ENCODE results near the gene ZNF74. TPM values are rescaled to one million over a fixed set of nuclear protein-coding genes. Genes with fewer than 3 reads are reported as not detected.

The ZNF74 gene
- total and polyA plus RNA-seq, 5 experiments from 2014 or later: 6.7 to 14.5 (median 10.7) TPM

DNA sequence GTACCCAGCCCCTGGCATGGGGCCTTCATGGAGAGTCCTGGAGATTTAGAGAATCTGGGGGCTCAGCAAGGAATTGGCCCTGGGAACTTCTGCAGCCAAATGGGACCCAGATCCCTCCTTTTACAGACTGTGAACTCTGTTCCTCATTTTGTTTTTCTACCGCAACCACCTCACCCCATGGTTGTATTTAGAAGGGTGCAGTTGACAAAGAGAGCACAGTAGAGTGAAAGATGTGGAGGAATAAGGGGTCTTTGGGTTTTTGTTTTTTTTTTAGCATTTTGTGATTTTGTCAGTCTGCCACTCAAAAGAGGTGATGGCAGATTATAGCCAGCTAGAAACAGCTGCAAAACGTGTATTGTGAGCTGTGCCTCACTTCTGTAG is 1.9 kb downstream of the ZNF74 start:
- peaks cover 24 to 52% (median 50%) of the 10 kb centered on the region in 4 donors for H3K4me1 Mint-ChIP-seq
- H3K27me3 Mint-ChIP-seq: no peaks in the 10 kb centered on the region
- peak overlapping the region; percentile 82 to 93 (median 91) for H3K4me3 Mint-ChIP-seq
- no peak for ATAC-seq
- POLR2A ChIA-PET: interaction anchor here (3.5 kb wide), 1 partner anchor 68 kb away, joined by 15 read pairs; no protein-coding TSS in a partner anchor
- H3K27ac Mint-ChIP-seq: peak overlapping the region in 5 of 10 donors; percentile 3 to 67 (median 41)
- DNase-seq: no peak
- H3K36me3 Mint-ChIP-seq: peaks cover 0 to 10% (median 6%) of the 10 kb centered on the region in 3 donors
- no peaks in the 10 kb centered on the region for H3K9me3 Mint-ChIP-seq

DNA sequence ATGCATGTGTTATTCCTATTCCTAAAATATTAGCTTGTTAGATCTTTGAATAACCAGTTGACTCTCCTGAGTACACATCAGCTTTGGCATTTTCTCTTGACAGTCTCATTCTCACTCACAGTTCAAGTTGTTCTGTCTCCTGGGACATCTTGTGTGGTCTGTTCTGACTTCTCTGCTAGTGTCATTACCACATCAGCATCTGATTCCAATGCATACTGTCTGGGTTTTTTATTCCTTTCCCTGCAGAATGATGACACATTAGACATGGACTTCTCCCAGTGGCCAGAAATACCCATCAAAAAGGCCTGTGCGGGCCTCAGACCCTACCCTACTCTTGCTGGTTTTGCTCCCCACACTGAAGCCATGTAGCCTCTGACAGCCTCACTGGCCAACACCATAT is 2.7 kb downstream of the ZNF74 start:
- ATAC-seq (no peak), DNase-seq (no peak)
- Mint-ChIP-seq H3K27me3 (no peaks in the 10 kb centered on the region), H3K4me3 (peak overlapping the region in 8 of 10 donors; percentile 7 to 93 (median 62)), H3K4me1 (peaks cover 24 to 52% (median 50%) of the 10 kb centered on the region in 4 donors), H3K9me3 (no peaks in the 10 kb centered on the region), H3K36me3 (peaks cover 0 to 10% (median 6%) of the 10 kb centered on the region in 3 donors), H3K27ac (peak overlapping the region in 4 of 10 donors; percentile 23 to 48 (median 28))
- POLR2A ChIA-PET: interaction anchor here (0.8 kb wide), 1 partner anchor 77 kb away, joined by 4 read pairs; the partner anchor contains the start of gene DGCR6L

DNA sequence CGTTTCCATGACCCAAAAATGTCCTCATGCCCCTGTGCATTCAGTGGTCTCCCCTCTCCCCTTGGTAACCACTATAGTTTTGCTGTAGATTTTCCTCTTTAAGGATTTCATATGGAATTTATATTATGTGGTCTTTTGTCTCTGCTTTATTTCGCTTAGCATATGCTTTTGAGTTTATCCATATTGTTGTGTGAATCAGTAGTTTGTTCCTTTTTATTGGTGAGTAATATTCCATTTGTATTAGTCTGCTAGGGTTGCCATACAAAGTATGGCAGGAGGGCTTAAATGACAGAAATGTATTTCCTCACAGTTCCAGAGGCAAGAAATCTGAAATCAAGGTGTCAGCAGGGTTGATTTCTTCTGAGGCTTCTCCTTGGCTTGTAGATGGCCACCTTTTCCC is 3.5 kb downstream of the ZNF74 start:
- no peak for DNase-seq
- Mint-ChIP-seq H3K4me3 (no peak overlapping the region), H3K27me3 (no peaks in the 10 kb centered on the region), H3K36me3 (peaks cover 0 to 15% (median 6%) of the 10 kb centered on the region in 3 donors), H3K27ac (no peak overlapping the region), H3K9me3 (no peaks in the 10 kb centered on the region), H3K4me1 (peaks cover 24 to 52% (median 50%) of the 10 kb centered on the region in 4 donors)
- POLR2A ChIA-PET: no interaction called here
- no peak for ATAC-seq

DNA sequence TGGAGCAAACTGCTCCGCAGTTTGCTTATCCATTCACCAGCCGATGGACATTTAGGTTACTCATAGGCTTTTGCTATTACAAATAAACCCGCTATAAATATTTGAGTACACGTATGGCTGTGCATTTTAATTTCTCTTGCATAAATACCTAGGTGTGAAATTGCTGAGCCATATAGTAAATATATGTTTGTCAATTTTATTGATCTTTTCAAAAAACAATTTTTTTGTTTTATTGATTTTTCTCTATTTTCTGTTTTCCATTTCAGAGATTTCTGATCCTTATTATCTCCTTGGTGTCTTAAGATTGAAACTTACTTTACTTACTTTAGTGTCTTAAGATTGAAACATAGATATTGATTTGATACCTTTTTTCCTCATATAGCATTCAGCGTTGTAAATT is 4.5 kb downstream of the ZNF74 start:
- H3K9me3 Mint-ChIP-seq: no peaks in the 10 kb centered on the region
- POLR2A ChIA-PET: interaction anchor here (0.6 kb wide), 1 partner anchor 302 kb away, joined by 4 read pairs; no protein-coding TSS in a partner anchor
- DNase-seq (no peak), ATAC-seq (no peak)
- no peak overlapping the region for H3K27ac Mint-ChIP-seq
- H3K4me1 Mint-ChIP-seq: peaks cover 29 to 57% (median 55%) of the 10 kb centered on the region in 4 donors
- peaks cover 0 to 20% (median 9%) of the 10 kb centered on the region in 3 donors for H3K36me3 Mint-ChIP-seq
- H3K27me3 Mint-ChIP-seq: no peaks in the 10 kb centered on the region
- H3K4me3 Mint-ChIP-seq: no peak overlapping the region

GRCh38 chr22:20399866-20400605 is 6.1 kb downstream of the ZNF74 start:
- Mint-ChIP-seq H3K27me3 (no peaks in the 10 kb centered on the region), H3K27ac (peak overlapping the region in 1 of 10 donors; percentile 8), H3K36me3 (peaks cover 0 to 35% (median 14%) of the 10 kb centered on the region in 3 donors), H3K4me1 (peaks cover 26 to 50% (median 48%) of the 10 kb centered on the region in 4 donors), H3K4me3 (peak overlapping the region in 1 of 10 donors; percentile 38), H3K9me3 (no peaks in the 10 kb centered on the region)
- POLR2A ChIA-PET: no interaction called here
- ATAC-seq (no peak), DNase-seq (no peak)

DNA sequence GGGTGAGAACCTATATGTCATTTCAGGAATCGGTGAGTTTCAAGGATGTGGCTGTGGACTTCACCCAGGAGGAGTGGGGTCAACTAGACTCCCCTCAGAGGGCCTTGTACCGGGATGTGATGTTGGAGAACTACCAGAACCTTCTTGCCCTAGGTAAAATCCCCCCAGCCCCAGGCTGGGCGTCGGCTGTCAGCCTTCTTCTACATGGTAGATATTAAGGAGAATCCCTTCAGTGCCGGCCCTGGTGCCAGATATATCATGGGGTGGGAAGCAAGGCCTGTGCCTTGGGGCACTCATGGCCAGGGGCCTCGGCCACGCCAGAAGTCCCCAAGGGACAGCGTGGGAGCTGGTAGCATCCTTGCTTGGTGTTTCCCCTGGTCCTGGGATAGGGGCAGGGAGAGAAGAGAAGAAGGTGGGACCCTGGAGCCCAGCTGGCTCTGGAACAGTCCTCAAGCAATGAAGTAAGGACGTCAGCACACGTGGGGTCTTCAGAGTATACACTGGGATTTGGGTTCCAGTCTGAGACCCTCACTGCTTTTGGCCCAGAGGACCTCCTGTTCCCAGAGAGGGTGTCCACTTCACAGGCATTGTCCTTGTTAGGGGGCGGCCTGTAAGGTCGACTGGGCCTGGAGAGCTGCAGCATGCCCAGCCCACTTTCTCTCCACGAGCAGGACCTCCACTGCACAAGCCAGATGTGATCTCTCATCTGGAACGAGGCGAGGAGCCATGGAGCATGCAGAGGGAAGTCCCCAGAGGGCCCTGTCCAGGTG is 6.8 kb downstream of the ZNF74 start:
- Mint-ChIP-seq H3K4me1 (peaks cover 20 to 42% (median 40%) of the 10 kb centered on the region in 4 donors), H3K4me3 (no peak overlapping the region), H3K27ac (no peak overlapping the region), H3K9me3 (no peaks in the 10 kb centered on the region), H3K36me3 (peaks cover 0 to 35% (median 14%) of the 10 kb centered on the region in 3 donors), H3K27me3 (no peaks in the 10 kb centered on the region)
- POLR2A ChIA-PET: no interaction called here
- no peak for DNase-seq
- ATAC-seq: no peak

GRCh38 chr22:20401376-20402014 is 7.5 kb downstream of the ZNF74 start:
- Mint-ChIP-seq H3K27me3 (no peaks in the 10 kb centered on the region), H3K36me3 (peaks cover 0 to 41% (median 15%) of the 10 kb centered on the region in 3 donors), H3K4me3 (no peak overlapping the region), H3K4me1 (peaks cover 13 to 35% (median 33%) of the 10 kb centered on the region in 4 donors), H3K9me3 (no peaks in the 10 kb centered on the region), H3K27ac (no peak overlapping the region)
- POLR2A ChIA-PET: no interaction called here
- ATAC-seq: no peak
- DNase-seq: no peak

DNA sequence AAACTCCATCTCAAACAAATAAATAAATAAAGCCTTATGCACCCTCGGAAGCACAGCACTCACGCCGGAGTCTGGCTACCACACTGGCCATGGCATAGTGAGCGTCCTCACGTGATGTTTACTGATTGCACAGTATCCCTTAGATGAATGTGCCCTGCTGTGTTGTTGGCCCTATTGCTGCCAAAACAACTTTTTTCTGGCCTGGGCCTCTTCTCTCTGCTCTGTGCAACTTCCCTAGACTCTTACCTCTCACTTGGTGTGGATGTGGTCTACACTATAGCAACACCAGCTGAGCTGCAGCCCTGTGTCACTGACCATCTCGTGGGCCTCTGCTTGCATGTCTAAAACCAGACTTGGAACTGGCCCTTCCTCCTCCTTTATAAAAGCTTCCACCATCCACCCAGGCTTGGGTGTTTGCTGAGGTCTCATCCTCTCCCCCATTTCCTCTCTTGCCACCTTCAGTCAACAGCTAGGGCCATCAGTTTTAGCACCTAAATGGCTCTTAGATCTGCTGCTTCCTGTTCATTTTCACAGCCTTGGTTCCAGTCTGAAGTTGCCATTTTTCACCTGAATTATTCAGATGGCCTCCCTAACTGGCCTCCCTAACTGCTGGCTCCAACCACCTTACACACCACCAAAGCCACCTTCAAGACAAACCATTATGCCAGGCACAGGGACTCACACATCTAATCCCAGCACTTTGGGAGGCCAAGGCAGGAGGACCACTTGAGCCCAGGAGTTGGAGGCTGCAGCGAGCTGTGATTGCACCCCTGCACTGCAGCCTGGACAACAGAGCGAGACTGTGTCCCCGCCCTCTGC is 9.2 kb downstream of the ZNF74 start:
- Mint-ChIP-seq H3K4me3 (peak overlapping the region in 2 of 10 donors; percentile 8 to 24), H3K36me3 (peaks cover 0 to 50% (median 19%) of the 10 kb centered on the region in 3 donors), H3K27ac (peak overlapping the region in 9 of 10 donors; percentile 2 to 85 (median 20)), H3K4me1 (peaks cover 12 to 25% (median 21%) of the 10 kb centered on the region in 4 donors), H3K27me3 (no peaks in the 10 kb centered on the region), H3K9me3 (no peaks in the 10 kb centered on the region)
- no peak for DNase-seq
- ATAC-seq: no peak
- POLR2A ChIA-PET: interaction anchor here (1.5 kb wide), 1 partner anchor 9 kb away, joined by 8 read pairs; the partner anchor contains the start of gene ZNF74

- POLR2A ChIA-PET: interaction anchor here (1.5 kb wide), 1 partner anchor 10 kb away, joined by 8 read pairs; the partner anchor contains the start of gene ZNF74
- ATAC-seq (no peak), DNase-seq (no peak)
- Mint-ChIP-seq H3K4me1 (peaks cover 11 to 23% (median 20%) of the 10 kb centered on the region in 4 donors), H3K36me3 (peaks cover 0 to 54% (median 19%) of the 10 kb centered on the region in 3 donors), H3K9me3 (no peaks in the 10 kb centered on the region), H3K27me3 (no peaks in the 10 kb centered on the region), H3K4me3 (no peak overlapping the region), H3K27ac (peak overlapping the region in 2 of 10 donors; percentile 2 to 85)
Measured at GRCh38 chr22:20403779-20404140, 9.8 kb downstream of the ZNF74 start.

DNA sequence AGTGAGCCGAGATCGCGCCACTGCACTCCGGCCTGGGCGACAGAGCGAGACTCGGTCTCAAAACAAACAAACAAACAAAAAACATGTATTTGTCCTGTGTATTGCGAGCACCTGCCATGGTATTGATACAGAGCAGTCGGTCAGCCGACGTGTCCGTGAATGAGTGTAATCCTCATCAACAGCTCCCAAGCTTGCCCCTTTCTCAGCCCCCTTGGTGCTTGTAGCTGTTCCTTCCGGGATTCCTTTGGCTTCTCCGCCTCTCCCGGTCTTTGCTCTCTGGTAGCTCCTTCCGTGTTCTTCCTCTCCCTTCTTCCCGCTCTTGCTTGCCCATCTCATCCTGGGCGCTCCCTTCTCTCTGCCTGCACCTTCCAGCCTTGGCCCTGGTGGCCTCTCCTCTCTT is 10.9 kb downstream of the ZNF74 start:
- Mint-ChIP-seq H3K27ac (no peak overlapping the region), H3K27me3 (no peaks in the 10 kb centered on the region), H3K9me3 (no peaks in the 10 kb centered on the region), H3K4me3 (no peak overlapping the region), H3K4me1 (peaks cover 7 to 16% (median 11%) of the 10 kb centered on the region in 4 donors), H3K36me3 (peaks cover 0 to 51% (median 16%) of the 10 kb centered on the region in 3 donors)
- DNase-seq (no peak), ATAC-seq (no peak)
- POLR2A ChIA-PET: no interaction called here

- no peak overlapping the region for H3K4me3 Mint-ChIP-seq
- no peak overlapping the region for H3K27ac Mint-ChIP-seq
- H3K9me3 Mint-ChIP-seq: no peaks in the 10 kb centered on the region
- POLR2A ChIA-PET: interaction anchor here (0.6 kb wide), 1 partner anchor 80 kb away, joined by 6 read pairs; no protein-coding TSS in a partner anchor
- no peaks in the 10 kb centered on the region for H3K27me3 Mint-ChIP-seq
- peaks cover 7 to 15% (median 10%) of the 10 kb centered on the region in 4 donors for H3K4me1 Mint-ChIP-seq
- DNase-seq (no peak), ATAC-seq (no peak)
- peaks cover 0 to 49% (median 16%) of the 10 kb centered on the region in 3 donors for H3K36me3 Mint-ChIP-seq
Measured at GRCh38 chr22:20405291-20405930, 11.5 kb downstream of the ZNF74 start.
